Immature natural killer cell (primary cell): Measurements from ENCODE around the gene PRR14L. TPM values are rescaled to one million over a fixed set of nuclear protein-coding genes. Genes with fewer than 3 reads are reported as not detected.

Experiments used
- DNase-seq, 3 donors: peaks; one replicate each; pipeline ENCODE4 v3.0.0; 2022; ENCODE audit warnings: mixed read lengths in 1 of 3
- H3K27ac Mint-ChIP-seq, 6 donors: one replicate each; pipeline ENCODE4 v1.8.0; 2020; ENCODE audit warnings: mixed read lengths in 6 of 6, mild to moderate bottlenecking in 5 of 6, inconsistent platforms in 4 of 6, moderate library complexity in 3 of 6
- H3K27me3 Mint-ChIP-seq, 3 donors: one replicate each; pipeline ENCODE4 v1.8.0; 2020 to 2021; ENCODE audit warnings: low read depth in 3 of 3, mild to moderate bottlenecking in 3 of 3, mixed read lengths in 3 of 3, moderate library complexity in 3 of 3, inconsistent platforms in 1 of 3
- H3K36me3 Mint-ChIP-seq, 3 donors: one replicate each; pipeline ENCODE4 v1.8.0; 2020; ENCODE audit warnings: mixed read lengths in 3 of 3, inconsistent platforms in 2 of 3, mild to moderate bottlenecking in 2 of 3
- H3K4me1 Mint-ChIP-seq, 2 donors: one replicate each; pipeline ENCODE4 v1.8.0; 2020; ENCODE audit warnings: inconsistent platforms in 2 of 2, mild to moderate bottlenecking in 2 of 2, mixed read lengths in 2 of 2, moderate library complexity in 1 of 2
- H3K4me3 Mint-ChIP-seq, 5 donors: one replicate each; pipeline ENCODE4 v1.8.0; 2020; ENCODE audit warnings: mild to moderate bottlenecking in 5 of 5, mixed read lengths in 5 of 5, inconsistent platforms in 3 of 5, moderate library complexity in 3 of 5
- H3K9me3 Mint-ChIP-seq, 6 donors: one replicate each; pipeline ENCODE4 v1.8.0; 2020; ENCODE audit warnings: mild to moderate bottlenecking in 6 of 6, mixed read lengths in 6 of 6, inconsistent platforms in 4 of 6, moderate library complexity in 3 of 6
- polyA plus RNA-seq, 3 donors: library from polyadenylated mRNA; unstranded; fragments of 300-500 nt; fragmentation: Illumina TruSeq; gene quantifications; one replicate each; pipeline ENCODE4 v1.2.3, GENCODE V29; 2021

Gene PRR14L
- polyA plus RNA-seq, 3 donors from 2014 or later: 13.7 to 41.7 (median 14.1) TPM

- Mint-ChIP-seq H3K36me3 (no peaks in the 10 kb centered on the region), H3K9me3 (no peaks in the 10 kb centered on the region), H3K4me1 (peaks cover 47 to 51% of the 10 kb centered on the region in 2 donors), H3K4me3 (peak overlapping the region; percentile 82 to 90 (median 85)), H3K27me3 (no peaks in the 10 kb centered on the region), H3K27ac (peak overlapping the region; percentile 84 to 96 (median 93))
- DNase-seq: peak; percentile 31 to 40 (median 35)
Measured at GRCh38 chr22:31637447-31637890, 112.5 kb downstream of the PRR14L start.

GRCh38 chr22:31635638-31636306, 114.2 kb downstream of the PRR14L start:
- peak overlapping the region in 5 of 6 donors; percentile 57 to 80 (median 70) for H3K27ac Mint-ChIP-seq
- H3K4me1 Mint-ChIP-seq: peaks cover 49 to 56% of the 10 kb centered on the region in 2 donors
- no peaks in the 10 kb centered on the region for H3K9me3 Mint-ChIP-seq
- DNase-seq: no peak
- peaks cover 0 to 6% (median 0%) of the 10 kb centered on the region in 3 donors for H3K27me3 Mint-ChIP-seq
- H3K4me3 Mint-ChIP-seq: peak overlapping the region in 1 of 5 donors; percentile 20
- no peaks in the 10 kb centered on the region for H3K36me3 Mint-ChIP-seq

GRCh38 chr22:31631436-31631835, 118.5 kb downstream of the PRR14L start:
- no peak for DNase-seq
- peak overlapping the region; percentile 65 to 89 (median 74) for H3K4me3 Mint-ChIP-seq
- H3K27me3 Mint-ChIP-seq: peaks cover 0 to 12% (median 0%) of the 10 kb centered on the region in 3 donors
- H3K36me3 Mint-ChIP-seq: no peaks in the 10 kb centered on the region
- H3K27ac Mint-ChIP-seq: peak overlapping the region; percentile 80 to 95 (median 88)
- H3K4me1 Mint-ChIP-seq: peaks cover 44 to 52% of the 10 kb centered on the region in 2 donors
- no peaks in the 10 kb centered on the region for H3K9me3 Mint-ChIP-seq

Other genes with a start within 250 kb of the PRR14L start
- gene PISD, start 87.9 kb downstream of the PRR14L start, polyA plus RNA-seq: 10 to 100 TPM; 16.3 to 34.8 (median 25.3) TPM
- 10 to 100 TPM in 1 of 3 donors, 1 to 10 TPM in 2; 3.0 to 14.3 (median 3.9) TPM for gene DEPDC5, start 3.9 kb upstream of the PRR14L start, polyA plus RNA-seq
- 100 to 1,000 TPM in 1 of 3 donors, 10 to 100 TPM in 2; 76.5 to 113 (median 84.0) TPM for gene YWHAH, start 194.4 kb upstream of the PRR14L start, polyA plus RNA-seq